PFSK-1 (cell line): ENCODE data around the gene BCL2L1.

Source experiments
- SIN3A ChIP-seq: IDR thresholded peaks from 2 replicates; pipeline ENCODE4 v1.6.1; 2012; ENCODE audit warnings: mild to moderate bottlenecking, low read length, moderate library complexity, borderline replicate concordance; ENCODE audit not compliant: insufficient read depth
- TF ChIP-seq, protein P1 (sequence below), 2 experiments: IDR thresholded peaks; 2 replicates each; pipeline versions ENCODE4 v1.6.1 to v1.8.0; 2011 to 2012; ENCODE audit warnings: low read depth in 2 of 2, low read length in 2 of 2, control low read depth in 1 of 2, inconsistent platforms in 1 of 2, mild to moderate bottlenecking in 1 of 2, moderate library complexity in 1 of 2; ENCODE audit not compliant: insufficient read depth in 1 of 2

DNA sequence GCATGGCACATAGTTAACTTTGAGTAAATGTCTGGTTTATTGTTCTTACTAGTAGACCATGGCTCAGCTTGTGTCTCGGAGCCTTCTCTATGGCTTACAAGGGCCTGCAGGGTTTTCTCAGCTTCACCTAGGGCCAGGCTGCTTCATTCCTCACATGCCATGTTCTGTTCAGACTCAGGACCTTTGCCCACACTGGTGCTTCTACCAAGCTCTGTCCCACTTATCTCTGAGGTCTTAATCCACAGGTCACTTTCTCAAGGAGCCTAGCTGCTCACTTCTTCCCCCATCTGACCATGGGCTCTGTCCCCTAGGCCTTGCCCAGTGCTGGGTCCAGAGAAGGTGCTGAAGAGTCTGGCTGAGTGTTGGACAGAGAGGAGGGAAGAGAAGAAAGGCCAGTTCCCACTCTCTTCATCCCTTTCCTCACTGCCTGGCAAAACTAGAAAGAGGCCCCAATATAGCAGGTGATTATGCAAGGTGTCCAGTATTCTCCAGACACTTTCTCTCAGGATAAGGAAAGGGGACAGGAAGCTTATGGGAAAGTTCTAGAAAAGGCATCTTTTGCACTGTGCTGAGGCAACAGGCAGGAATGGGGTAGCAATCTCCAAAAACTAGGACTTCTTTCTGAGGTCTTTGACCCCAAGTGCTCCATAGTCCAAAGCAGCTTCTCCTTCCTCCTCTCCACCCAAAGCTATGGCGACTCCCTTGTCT lies 45.0 kb downstream of the BCL2L1 start:
- TF ChIP-seq SIN3A = no peak
- TF ChIP-seq, protein P1, sequence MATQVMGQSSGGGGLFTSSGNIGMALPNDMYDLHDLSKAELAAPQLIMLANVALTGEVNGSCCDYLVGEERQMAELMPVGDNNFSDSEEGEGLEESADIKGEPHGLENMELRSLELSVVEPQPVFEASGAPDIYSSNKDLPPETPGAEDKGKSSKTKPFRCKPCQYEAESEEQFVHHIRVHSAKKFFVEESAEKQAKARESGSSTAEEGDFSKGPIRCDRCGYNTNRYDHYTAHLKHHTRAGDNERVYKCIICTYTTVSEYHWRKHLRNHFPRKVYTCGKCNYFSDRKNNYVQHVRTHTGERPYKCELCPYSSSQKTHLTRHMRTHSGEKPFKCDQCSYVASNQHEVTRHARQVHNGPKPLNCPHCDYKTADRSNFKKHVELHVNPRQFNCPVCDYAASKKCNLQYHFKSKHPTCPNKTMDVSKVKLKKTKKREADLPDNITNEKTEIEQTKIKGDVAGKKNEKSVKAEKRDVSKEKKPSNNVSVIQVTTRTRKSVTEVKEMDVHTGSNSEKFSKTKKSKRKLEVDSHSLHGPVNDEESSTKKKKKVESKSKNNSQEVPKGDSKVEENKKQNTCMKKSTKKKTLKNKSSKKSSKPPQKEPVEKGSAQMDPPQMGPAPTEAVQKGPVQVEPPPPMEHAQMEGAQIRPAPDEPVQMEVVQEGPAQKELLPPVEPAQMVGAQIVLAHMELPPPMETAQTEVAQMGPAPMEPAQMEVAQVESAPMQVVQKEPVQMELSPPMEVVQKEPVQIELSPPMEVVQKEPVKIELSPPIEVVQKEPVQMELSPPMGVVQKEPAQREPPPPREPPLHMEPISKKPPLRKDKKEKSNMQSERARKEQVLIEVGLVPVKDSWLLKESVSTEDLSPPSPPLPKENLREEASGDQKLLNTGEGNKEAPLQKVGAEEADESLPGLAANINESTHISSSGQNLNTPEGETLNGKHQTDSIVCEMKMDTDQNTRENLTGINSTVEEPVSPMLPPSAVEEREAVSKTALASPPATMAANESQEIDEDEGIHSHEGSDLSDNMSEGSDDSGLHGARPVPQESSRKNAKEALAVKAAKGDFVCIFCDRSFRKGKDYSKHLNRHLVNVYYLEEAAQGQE (IDR thresholded peaks at IDR 0.05; ENCODE audit: insufficient read depth in 1 of 2, low read depth in 2 of 2, low read length in 2 of 2) = no peak
